Measurements from ENCODE around the gene FGGY.

DNA sequence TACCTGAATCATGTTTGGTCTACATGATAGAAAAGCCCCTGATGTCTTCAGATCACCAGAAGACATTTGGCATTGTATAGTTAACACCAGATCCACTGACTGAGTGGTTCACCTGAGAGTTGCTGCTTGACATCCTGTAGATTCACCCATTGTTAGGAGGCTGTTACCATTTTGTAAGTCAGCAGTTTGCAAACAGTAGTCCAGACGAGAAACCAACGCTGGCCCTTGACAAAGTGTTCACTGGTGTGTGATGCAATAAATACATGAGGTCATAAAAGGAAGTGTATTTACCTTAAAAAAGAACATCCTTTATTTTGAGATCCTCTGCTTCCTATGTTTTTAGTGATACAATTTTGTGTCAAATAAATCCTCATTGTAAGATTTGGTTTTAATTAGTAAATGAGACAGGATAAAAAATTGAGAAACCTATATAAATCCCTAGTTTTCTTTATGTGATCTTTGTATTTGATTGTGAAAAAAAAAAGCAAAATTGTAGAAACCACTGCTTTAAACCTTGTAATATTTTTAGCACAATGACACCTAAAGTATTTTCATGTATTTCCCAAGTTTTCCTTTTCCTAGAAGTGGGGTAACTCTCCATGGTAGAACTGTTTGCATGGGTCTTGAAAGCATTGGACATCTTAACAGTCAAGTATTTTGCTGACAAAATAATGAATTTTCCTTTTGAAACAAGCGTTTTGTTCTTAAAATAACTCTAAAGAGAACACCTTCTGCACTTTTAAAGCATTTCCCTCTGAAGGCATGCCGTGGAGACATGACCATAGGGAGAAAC lies 204.3 kb downstream of the FGGY start:
- TF ChIP-seq YY1 (tag by site-specific recombination; IDR thresholded peaks at IDR 0.05) (no peak), ZBTB20 (tag by site-specific recombination; IDR thresholded peaks at IDR 0.05) (no peak), ZFP37 (tag by site-specific recombination; IDR thresholded peaks at IDR 0.05) (no peak), KLF8 (tag by site-specific recombination; IDR thresholded peaks at IDR 0.05) (no peak)
- TF ChIP-seq, protein P1, sequence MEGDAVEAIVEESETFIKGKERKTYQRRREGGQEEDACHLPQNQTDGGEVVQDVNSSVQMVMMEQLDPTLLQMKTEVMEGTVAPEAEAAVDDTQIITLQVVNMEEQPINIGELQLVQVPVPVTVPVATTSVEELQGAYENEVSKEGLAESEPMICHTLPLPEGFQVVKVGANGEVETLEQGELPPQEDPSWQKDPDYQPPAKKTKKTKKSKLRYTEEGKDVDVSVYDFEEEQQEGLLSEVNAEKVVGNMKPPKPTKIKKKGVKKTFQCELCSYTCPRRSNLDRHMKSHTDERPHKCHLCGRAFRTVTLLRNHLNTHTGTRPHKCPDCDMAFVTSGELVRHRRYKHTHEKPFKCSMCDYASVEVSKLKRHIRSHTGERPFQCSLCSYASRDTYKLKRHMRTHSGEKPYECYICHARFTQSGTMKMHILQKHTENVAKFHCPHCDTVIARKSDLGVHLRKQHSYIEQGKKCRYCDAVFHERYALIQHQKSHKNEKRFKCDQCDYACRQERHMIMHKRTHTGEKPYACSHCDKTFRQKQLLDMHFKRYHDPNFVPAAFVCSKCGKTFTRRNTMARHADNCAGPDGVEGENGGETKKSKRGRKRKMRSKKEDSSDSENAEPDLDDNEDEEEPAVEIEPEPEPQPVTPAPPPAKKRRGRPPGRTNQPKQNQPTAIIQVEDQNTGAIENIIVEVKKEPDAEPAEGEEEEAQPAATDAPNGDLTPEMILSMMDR (tag by site-specific recombination; IDR thresholded peaks at IDR 0.05) = no peak
- TF ChIP-seq, protein P2, sequence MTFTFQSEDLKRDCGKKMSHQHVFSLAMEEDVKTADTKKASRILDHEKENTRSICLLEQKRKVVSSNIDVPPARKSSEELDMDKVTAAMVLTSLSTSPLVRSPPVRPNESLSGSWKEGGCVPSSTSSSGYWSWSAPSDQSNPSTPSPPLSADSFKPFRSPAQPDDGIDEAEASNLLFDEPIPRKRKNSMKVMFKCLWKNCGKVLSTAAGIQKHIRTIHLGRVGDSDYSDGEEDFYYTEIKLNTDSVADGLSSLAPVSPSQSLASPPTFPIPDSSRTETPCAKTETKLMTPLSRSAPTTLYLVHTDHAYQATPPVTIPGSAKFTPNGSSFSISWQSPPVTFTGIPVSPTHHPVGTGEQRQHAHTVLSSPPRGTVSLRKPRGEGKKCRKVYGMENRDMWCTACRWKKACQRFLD (tag by site-specific recombination; IDR thresholded peaks at IDR 0.05) = no peak

All from HEK293 (cell line).